HG03095 (cell line): ENCODE data around the gene GOSR1.
"Not testable (repeated sequence)": the region's sequence is repeated elsewhere in the genome, so short reads cannot be mapped to it uniquely, and the experiment has no call there.

Experiments
- ATAC-seq: cut with Tn5 transposase; IDR thresholded peaks from one replicate; pipeline ENCODE4 v1.9.1; 2021; ENCODE audit warnings: moderate library complexity; ENCODE audit not compliant: unreplicated experiment

Gene GOSR1

GRCh38 chr17:30573603-30574175 lies 96.5 kb downstream of the GOSR1 start:
- no peak for ATAC-seq

GRCh38 chr17:30574309-30574708 lies 97.1 kb downstream of the GOSR1 start:
- not testable (repeated sequence) for ATAC-seq

- ATAC-seq = not testable (repeated sequence)
Measured at GRCh38 chr17:30574806-30575205, 97.6 kb downstream of the GOSR1 start.

- ATAC-seq = not testable (repeated sequence)
Measured at GRCh38 chr17:30575648-30576325, 98.6 kb downstream of the GOSR1 start.

GRCh38 chr17:30576326-30576861 lies 99.2 kb downstream of the GOSR1 start:
- no peak for ATAC-seq
